Ishikawa (cell line): ENCODE results near the gene PPRC1.

ENCODE experiments used
- EP300 ChIP-seq: IDR thresholded peaks from 2 replicates; pipeline ENCODE4 v1.6.1; 2012; ENCODE audit warnings: borderline replicate concordance
- MAX ChIP-seq: IDR thresholded peaks from 2 replicates; pipeline ENCODE4 v1.6.1; 2012
- RAD21 ChIP-seq: IDR thresholded peaks from 2 replicates; pipeline ENCODE4 v1.6.1; 2012; ENCODE audit warnings: low read depth
- TAF1 ChIP-seq: IDR thresholded peaks from 2 replicates; pipeline ENCODE4 v1.6.1; 2012; ENCODE audit warnings: low read depth, mild to moderate bottlenecking
- TCF12 ChIP-seq: IDR thresholded peaks from 2 replicates; pipeline ENCODE4 v1.6.1; 2012; ENCODE audit warnings: low read depth

- TF ChIP-seq RAD21 (no peak), TAF1 (no peak), TCF12 (no peak), EP300 (no peak), MAX (no peak)
These were observed 51.8 kb downstream of the PPRC1 start for GRCh38 chr10:102184606-102185005.
